ENCODE results near the gene MYLK4. TPM values are rescaled to one million over a fixed set of nuclear protein-coding genes. Genes with fewer than 3 reads are reported as not detected.

The MYLK4 gene
- total and polyA plus RNA-seq, 2 experiments from 2014 or later = 0.20 to 0.43 TPM

GRCh38 chr6:2661651-2662050 is 89.1 kb downstream of the MYLK4 start:
- Histone ChIP-seq H3K9me2 (ENCODE audit: insufficient read depth) (no peaks in the 10 kb centered on the region), H3F3A (ENCODE audit: insufficient read depth) (no peaks in the 10 kb centered on the region), H3K27ac (no peak overlapping the region), H3K9me3 (ENCODE audit: low read depth) (no peaks in the 10 kb centered on the region), H3K79me2 (ENCODE audit: insufficient read depth) (no peaks in the 10 kb centered on the region), H4K20me1 (ENCODE audit: insufficient read depth) (no peaks in the 10 kb centered on the region), H3K4me3 (no peak overlapping the region), H3K4me1 (ENCODE audit: insufficient read depth) (peaks cover 6% of the 10 kb centered on the region; the same call in 1 of the 2 replicates), H3K36me3 (ENCODE audit: low read depth) (no peaks in the 10 kb centered on the region), H3K9ac (no peak overlapping the region), H3K27me3 (replicated peaks; ENCODE audit: insufficient read depth) (no peaks in the 10 kb centered on the region), H3K4me2 (ENCODE audit: unreplicated experiment) (no peak overlapping the region), H2AFZ (no peak overlapping the region)
- TF ChIP-seq EZH2phosphoT487 (IDR thresholded peaks at IDR 0.05; ENCODE audit: insufficient read depth, low read depth) (no peak), EZH2 (IDR thresholded peaks at IDR 0.05; ENCODE audit: insufficient read depth, poor library complexity, severe bottlenecking) (no peak)
- 44 to 47% methylated on average over 3 of the region's 3 CpGs for WGBS, 2 experiments (ENCODE audit: low coverage in 1 of 2, low lambda C conversion rate in 2 of 2, missing lambda C conversion rate in 2 of 2)
- in situ Hi-C loops (cut with MboI) = no loop called here
- DNase-seq = no peak

GRCh38 chr6:2659882-2660281 is 90.8 kb downstream of the MYLK4 start:
- 51% methylated on average over 4 of the region's 4 CpGs for WGBS, 2 experiments (ENCODE audit: low coverage in 1 of 2, low lambda C conversion rate in 2 of 2, missing lambda C conversion rate in 2 of 2)
- Histone ChIP-seq H3K27ac (no peak overlapping the region), H3K4me3 (no peak overlapping the region), H3K36me3 (ENCODE audit: low read depth) (no peaks in the 10 kb centered on the region), H3K79me2 (ENCODE audit: insufficient read depth) (no peaks in the 10 kb centered on the region), H3K9ac (no peak overlapping the region), H3K4me1 (ENCODE audit: insufficient read depth) (no peaks in the 10 kb centered on the region), H3K9me2 (ENCODE audit: insufficient read depth) (no peaks in the 10 kb centered on the region), H2AFZ (no peak overlapping the region), H3F3A (ENCODE audit: insufficient read depth) (no peaks in the 10 kb centered on the region), H4K20me1 (ENCODE audit: insufficient read depth) (no peaks in the 10 kb centered on the region), H3K9me3 (ENCODE audit: low read depth) (no peaks in the 10 kb centered on the region), H3K27me3 (replicated peaks; ENCODE audit: insufficient read depth) (no peaks in the 10 kb centered on the region), H3K4me2 (ENCODE audit: unreplicated experiment) (no peak overlapping the region)
- in situ Hi-C loops (cut with MboI) = no loop called here
- no peak for TF ChIP-seq EZH2 (IDR thresholded peaks at IDR 0.05; ENCODE audit: insufficient read depth, poor library complexity, severe bottlenecking)
- no peak for TF ChIP-seq EZH2phosphoT487 (IDR thresholded peaks at IDR 0.05; ENCODE audit: insufficient read depth, low read depth)
- peak; percentile 7 for DNase-seq

DNA sequence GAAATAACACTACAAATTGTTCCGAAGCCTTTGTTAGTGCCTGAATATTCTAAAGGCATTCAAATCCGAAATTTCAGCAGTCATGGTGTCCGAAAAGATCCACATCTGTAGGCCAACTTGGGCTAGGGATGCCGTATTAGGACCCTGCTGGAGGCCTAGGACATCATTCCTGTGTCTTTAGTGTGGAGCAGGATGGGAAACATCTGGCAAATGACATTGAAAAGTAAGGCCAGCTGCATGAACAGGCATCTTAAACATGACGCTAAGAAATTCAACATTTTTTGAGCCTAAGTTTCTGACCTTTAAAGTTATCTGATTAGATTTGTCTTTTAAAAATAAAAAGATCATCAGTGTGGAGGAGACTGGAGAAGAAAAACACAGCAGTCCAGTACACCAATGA is 91.3 kb downstream of the MYLK4 start:
- no peak overlapping the region for H3K27ac ChIP-seq
- H2AFZ ChIP-seq = no peak overlapping the region
- H3K4me3 ChIP-seq = no peak overlapping the region
- H3K4me1 ChIP-seq (ENCODE audit: insufficient read depth) = no peaks in the 10 kb centered on the region
- no peaks in the 10 kb centered on the region for H3K36me3 ChIP-seq (ENCODE audit: low read depth)
- H3F3A ChIP-seq (ENCODE audit: insufficient read depth) = no peaks in the 10 kb centered on the region
- H3K79me2 ChIP-seq (ENCODE audit: insufficient read depth) = no peaks in the 10 kb centered on the region
- no peak overlapping the region for H3K9ac ChIP-seq
- no peak overlapping the region for H3K4me2 ChIP-seq (ENCODE audit: unreplicated experiment)
- H3K9me3 ChIP-seq (ENCODE audit: low read depth) = no peaks in the 10 kb centered on the region
- DNase-seq = no peak
- TF ChIP-seq EZH2phosphoT487 (IDR thresholded peaks at IDR 0.05; ENCODE audit: insufficient read depth, low read depth) (no peak), EZH2 (IDR thresholded peaks at IDR 0.05; ENCODE audit: insufficient read depth, poor library complexity, severe bottlenecking) (no peak)
- H3K27me3 ChIP-seq (replicated peaks; ENCODE audit: insufficient read depth) = no peaks in the 10 kb centered on the region
- WGBS, 2 experiments (ENCODE audit: low coverage in 1 of 2, low lambda C conversion rate in 2 of 2, missing lambda C conversion rate in 2 of 2) = 53 to 62% methylated on average over 5 of the region's 5 CpGs
- no peaks in the 10 kb centered on the region for H4K20me1 ChIP-seq (ENCODE audit: insufficient read depth)
- in situ Hi-C loops (cut with MboI) = no loop called here
- no peaks in the 10 kb centered on the region for H3K9me2 ChIP-seq (ENCODE audit: insufficient read depth)

- DNase-seq = peak; percentile 10
- H3K9ac ChIP-seq = no peak overlapping the region
- H3K4me3 ChIP-seq = no peak overlapping the region
- no peaks in the 10 kb centered on the region for H3F3A ChIP-seq (ENCODE audit: insufficient read depth)
- H3K4me2 ChIP-seq (ENCODE audit: unreplicated experiment) = no peak overlapping the region
- in situ Hi-C loops (cut with MboI) = no loop called here
- no peaks in the 10 kb centered on the region for H3K27me3 ChIP-seq (replicated peaks; ENCODE audit: insufficient read depth)
- no peaks in the 10 kb centered on the region for H3K36me3 ChIP-seq (ENCODE audit: low read depth)
- no peaks in the 10 kb centered on the region for H3K4me1 ChIP-seq (ENCODE audit: insufficient read depth)
- TF ChIP-seq EZH2 (IDR thresholded peaks at IDR 0.05; ENCODE audit: insufficient read depth, poor library complexity, severe bottlenecking) = no peak
- TF ChIP-seq EZH2phosphoT487 (IDR thresholded peaks at IDR 0.05; ENCODE audit: insufficient read depth, low read depth) = no peak
- no peak overlapping the region for H2AFZ ChIP-seq
- no peak overlapping the region for H3K27ac ChIP-seq
- 74% methylated on average over 5 of the region's 5 CpGs for WGBS, 2 experiments (ENCODE audit: low coverage in 1 of 2, low lambda C conversion rate in 2 of 2, missing lambda C conversion rate in 2 of 2)
- H3K79me2 ChIP-seq (ENCODE audit: insufficient read depth) = no peaks in the 10 kb centered on the region
- no peaks in the 10 kb centered on the region for H3K9me3 ChIP-seq (ENCODE audit: low read depth)
- H3K9me2 ChIP-seq (ENCODE audit: insufficient read depth) = no peaks in the 10 kb centered on the region
- H4K20me1 ChIP-seq (ENCODE audit: insufficient read depth) = no peaks in the 10 kb centered on the region
These were observed 91.9 kb downstream of the MYLK4 start for GRCh38 chr6:2658788-2659187.

Data from GM23248 (cell line).